HG03066 (cell line): ENCODE data around the gene PTPRC.

Experiments
- ATAC-seq: cut with Tn5 transposase; IDR thresholded peaks from one replicate; pipeline ENCODE4 v1.9.1; 2021; ENCODE audit warnings: low read depth; ENCODE audit not compliant: unreplicated experiment

The PTPRC gene

DNA sequence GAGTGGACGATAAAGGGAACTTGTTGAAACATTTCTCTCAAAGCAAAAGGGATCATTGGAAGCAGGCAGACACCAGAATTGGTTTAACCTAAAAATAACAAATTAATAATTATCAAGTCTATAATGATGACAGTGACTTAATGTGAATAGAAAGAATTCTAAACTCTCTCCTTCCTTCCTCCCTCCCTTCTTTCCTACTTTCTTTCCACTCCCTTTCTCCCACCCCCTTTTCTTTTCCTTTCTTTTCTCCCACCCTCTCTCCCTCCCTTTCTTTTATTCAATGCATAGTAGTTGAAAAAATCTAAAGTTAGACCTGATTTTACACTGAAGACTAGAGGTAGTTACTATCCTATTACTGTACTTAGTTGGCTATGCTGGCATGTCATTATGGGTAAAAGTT is 55.7 kb downstream of the PTPRC start:
- no peak for ATAC-seq

DNA sequence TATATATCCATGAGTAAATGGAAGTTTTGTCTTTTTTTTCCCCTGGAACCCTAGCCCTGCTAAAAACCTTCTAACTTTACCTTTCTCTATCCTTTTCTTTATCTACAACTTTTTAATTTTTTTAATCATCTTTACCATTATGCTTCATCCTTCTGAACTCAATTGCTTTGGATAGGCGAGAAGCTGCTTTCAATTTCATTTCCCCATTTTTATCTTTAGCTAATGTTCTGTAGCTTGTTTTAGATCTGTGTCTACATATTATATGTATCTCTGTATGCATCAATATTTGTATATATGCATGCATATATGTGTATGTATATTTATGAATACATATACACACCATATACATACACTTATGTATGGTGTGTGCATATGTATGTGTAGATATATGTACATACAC is 57.4 kb downstream of the PTPRC start:
- peak; percentile 59 for ATAC-seq

- ATAC-seq, result no peak
Measured at GRCh38 chr1:198699167-198700015, 60.6 kb downstream of the PTPRC start.

DNA sequence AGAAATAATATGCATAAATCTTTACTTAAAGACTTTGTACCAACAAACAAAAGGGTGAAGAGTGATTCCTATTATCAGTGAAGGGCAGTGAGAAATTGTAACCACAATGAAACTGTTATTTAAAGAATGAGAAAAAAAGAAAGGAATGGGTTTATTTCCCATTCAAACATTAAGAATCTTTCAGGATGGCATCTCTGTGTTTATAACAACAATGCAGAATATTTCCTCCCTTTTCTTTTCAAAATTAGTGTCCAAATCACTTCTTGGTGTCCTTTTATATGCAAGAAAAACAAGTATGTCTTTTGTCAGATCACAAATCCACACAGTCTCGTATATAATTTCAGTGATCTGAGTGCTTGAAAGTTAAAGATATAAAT is 61.2 kb downstream of the PTPRC start:
- ATAC-seq, result no peak

DNA sequence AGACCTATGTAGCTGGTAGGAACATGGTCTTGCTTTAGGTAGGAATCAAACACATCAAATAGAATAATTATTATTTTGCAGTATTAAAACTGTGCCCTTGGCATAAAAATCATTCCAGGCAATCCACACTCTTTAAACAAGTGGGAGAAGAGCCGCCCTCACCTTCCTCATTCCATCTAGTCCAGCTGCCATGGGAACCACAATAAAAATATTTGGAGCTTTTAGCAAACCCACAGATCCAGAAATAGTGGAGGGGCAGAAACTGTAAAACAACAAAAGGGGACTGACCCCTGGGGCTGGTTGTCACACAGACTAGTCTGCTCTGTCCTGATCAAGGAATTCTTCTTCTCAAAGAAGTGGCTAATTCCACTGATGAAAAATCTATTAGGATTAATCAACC is 61.6 kb downstream of the PTPRC start:
- ATAC-seq, result no peak

DNA sequence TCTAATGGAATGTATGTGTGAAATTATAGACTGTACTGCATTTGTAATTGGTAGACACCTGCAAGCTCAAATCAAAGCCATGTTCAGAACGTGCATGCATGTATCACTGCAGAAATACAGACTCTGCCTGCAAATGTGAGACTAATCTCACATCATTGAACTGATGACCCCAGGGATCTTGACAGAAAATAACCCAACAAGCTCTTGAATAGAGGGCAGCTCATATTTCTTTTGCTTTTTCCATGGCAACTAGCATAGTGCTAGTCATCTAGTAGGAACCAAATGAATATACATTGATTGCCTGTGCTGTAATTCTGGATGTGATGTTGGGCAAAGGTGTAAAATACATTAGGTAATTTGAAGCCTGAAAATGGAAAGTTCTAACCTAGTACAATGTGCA is 62.4 kb downstream of the PTPRC start:
- ATAC-seq, result no peak

DNA sequence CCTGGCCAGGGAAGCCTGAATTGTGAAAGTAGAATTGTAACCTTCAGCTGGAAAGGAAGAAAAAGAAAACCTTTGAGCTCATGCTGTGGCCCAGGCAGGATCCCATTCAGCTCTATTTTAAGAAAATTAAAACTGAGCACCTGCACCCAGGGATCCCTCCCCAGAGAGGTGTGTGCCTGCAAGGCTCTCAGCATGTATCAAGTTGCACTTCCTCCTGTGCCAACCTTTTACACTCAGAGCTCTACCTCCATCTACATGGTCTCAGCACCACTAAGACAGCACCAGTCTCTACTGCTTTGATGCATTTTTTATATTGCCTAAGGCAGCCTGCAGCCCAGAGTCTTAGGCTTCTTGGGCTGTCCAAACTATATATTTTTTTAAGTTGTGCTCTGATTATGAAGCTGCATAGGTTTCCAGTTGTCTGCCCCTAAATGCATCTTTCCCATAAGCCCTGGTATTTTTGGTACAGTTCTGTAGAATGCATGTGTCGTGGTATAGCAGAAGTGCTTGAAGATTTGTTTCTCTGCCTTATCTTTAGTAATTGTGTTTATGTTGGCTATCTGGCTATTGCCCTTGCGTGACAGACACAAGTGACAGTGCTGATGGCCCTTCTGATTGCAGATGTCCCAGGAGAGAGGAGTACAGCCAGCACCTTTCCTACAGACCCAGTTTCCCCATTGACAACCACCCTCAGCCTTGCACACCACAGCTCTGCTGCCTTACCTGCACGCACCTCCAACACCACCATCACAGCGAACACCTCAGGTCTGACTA is 63.1 kb downstream of the PTPRC start:
- ATAC-seq, result no peak

- no peak for ATAC-seq
Measured at GRCh38 chr1:198708761-198709525, 70.1 kb downstream of the PTPRC start.

GRCh38 chr1:198711837-198712236 is 73.0 kb downstream of the PTPRC start:
- ATAC-seq, result no peak

DNA sequence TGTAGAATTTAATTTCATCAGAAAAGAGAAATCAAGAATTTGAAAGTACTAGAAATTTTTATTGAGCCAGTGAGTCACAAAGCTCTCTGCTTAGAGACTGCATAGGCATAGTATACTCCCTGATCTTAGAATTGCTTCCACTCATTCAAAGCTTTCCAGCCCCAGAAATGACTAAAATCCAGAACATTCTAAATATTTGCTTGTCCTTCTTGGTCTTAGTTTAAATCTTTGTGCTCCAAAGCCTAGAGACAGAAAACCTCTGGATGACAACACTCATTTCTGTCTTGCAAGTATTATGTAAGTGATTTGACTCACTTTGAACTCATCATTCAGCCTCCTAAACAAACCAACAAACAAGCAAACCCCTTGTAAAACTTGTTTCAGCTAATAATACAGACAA is 74.2 kb downstream of the PTPRC start:
- ATAC-seq, result no peak

DNA sequence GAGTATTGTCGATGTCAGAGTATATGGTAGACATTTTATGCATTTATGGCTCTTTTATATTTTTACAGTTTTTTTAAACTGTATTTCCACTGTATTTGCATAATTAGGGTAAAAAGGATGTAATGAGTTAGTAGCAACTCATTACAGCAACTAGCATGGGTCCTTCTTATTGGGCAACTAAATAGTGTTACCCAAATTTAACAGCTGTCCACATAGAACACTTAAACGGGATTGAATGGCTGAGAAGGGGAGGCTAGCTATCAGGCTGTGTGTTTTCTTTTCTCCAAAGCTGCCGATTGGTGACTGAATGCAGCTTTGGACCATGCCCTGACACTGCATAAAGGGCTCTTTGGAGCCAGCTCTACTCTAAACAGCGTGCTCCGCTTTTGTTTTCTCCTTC is 75.4 kb downstream of the PTPRC start:
- ATAC-seq, result no peak

GRCh38 chr1:198716051-198716450 is 77.2 kb downstream of the PTPRC start:
- no peak for ATAC-seq

- ATAC-seq, result no peak
Measured at GRCh38 chr1:198717510-198717909, 78.7 kb downstream of the PTPRC start.

- ATAC-seq, result no peak
Measured at GRCh38 chr1:198723127-198723526, 84.3 kb downstream of the PTPRC start.

GRCh38 chr1:198725090-198725489 is 86.2 kb downstream of the PTPRC start:
- no peak for ATAC-seq

DNA sequence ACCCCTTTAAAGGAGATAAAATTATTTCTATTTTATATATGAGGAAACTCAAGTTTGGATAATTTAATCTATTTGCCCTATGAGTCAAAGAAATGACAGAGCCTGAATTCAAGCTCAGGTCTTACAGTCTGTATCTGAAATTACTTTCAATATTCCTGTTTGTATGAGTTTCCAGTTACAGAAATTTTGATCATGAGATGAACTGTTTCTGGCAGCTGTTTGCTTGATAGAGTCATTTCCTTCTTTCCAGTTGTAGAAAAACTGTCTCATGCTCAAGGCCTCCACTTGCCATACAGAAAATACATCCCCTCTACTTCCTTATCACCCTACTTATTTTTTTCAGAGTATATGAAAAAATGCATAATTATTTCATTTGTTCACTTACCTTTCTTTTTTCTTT is 87.6 kb downstream of the PTPRC start:
- ATAC-seq, result no peak

- no peak for ATAC-seq
Measured at GRCh38 chr1:198729195-198729863, 90.5 kb downstream of the PTPRC start.

GRCh38 chr1:198730952-198731351 is 92.1 kb downstream of the PTPRC start:
- no peak for ATAC-seq

DNA sequence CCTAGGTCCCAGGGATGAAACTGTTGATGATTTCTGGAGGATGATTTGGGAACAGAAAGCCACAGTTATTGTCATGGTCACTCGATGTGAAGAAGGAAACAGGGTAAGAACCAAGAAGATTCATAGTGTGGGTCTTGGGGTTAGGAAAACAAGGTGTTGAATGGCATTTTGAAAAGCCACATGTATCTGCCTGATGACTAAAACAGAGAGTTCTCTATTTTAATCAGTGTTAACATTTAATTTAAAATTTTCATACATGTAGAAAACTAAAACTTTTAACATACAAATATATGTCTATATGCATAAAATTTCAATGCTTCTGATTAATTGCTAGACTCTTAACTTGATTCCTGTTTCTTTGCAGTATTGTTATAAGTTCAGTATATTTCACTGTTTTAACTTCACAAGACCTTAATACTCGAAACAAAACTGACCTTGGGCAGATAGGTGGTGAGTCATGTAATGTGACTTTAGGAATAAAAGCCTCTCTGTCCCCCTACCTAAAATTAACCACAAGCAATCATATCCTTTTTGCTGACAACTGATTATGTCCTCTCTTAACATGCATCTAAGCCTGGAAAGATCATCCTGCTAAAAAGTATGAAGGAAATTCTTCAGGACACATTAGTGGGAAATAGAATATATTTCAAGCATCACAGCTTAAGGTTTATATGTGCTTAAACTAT is 95.6 kb downstream of the PTPRC start:
- peak; percentile 85 for ATAC-seq

DNA sequence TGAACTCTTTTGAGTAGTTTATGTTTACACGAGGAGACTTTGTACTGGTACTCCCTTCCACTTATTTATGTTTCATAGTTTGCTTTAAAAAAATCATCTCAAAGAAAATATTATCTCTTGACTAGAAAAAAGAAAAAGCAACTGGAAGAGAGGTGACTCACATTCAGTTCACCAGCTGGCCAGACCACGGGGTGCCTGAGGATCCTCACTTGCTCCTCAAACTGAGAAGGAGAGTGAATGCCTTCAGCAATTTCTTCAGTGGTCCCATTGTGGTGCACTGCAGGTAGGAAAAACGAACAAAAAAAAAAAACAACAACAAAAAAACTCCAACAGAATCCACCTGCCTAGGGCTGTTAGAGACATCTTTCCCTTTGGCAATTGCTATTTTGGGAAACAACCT is 102.9 kb downstream of the PTPRC start:
- no peak for ATAC-seq
